Measurements from ENCODE around the gene ABI2.
"Not testable (repeated sequence)": the region's sequence is repeated elsewhere in the genome, so short reads cannot be mapped to it uniquely, and the experiment has no call there.

Gene ABI2

GRCh38 chr2:203354966-203355365 is 26.8 kb downstream of the ABI2 start:
- Histone ChIP-seq H3K4me3 (ENCODE audit: low read depth, low read length) (no peak overlapping the region), H3K4me1 (ENCODE audit: control insufficient read depth, insufficient read depth, low read length) (no peaks in the 10 kb centered on the region), H3K9ac (ENCODE audit: low read depth, low read length) (no peak overlapping the region), H3K9me3 (ENCODE audit: control insufficient read depth, insufficient read depth, low read length) (no peaks in the 10 kb centered on the region), H3K27ac (ENCODE audit: low read depth, low read length) (no peak overlapping the region), H3K36me3 (ENCODE audit: control insufficient read depth, insufficient read depth, low read length) (peaks cover 7% of the 10 kb centered on the region; the same call in 1 of the 2 replicates), H3K27me3 (ENCODE audit: control insufficient read depth, insufficient read depth, low read length) (no peaks in the 10 kb centered on the region)

- no peaks in the 10 kb centered on the region for H3K27me3 ChIP-seq (ENCODE audit: control insufficient read depth, insufficient read depth, low read length)
- H3K4me1 ChIP-seq (ENCODE audit: control insufficient read depth, insufficient read depth, low read length), result no peaks in the 10 kb centered on the region
- 0 out of 2 replicates have a peak, but pooled peaks cover 4% of the 10 kb centered on the region for H3K36me3 ChIP-seq (ENCODE audit: control insufficient read depth, insufficient read depth, low read length)
- no peak overlapping the region for H3K9ac ChIP-seq (ENCODE audit: low read depth, low read length)
- no peak overlapping the region for H3K4me3 ChIP-seq (ENCODE audit: low read depth, low read length)
- no peaks in the 10 kb centered on the region for H3K9me3 ChIP-seq (ENCODE audit: control insufficient read depth, insufficient read depth, low read length)
- H3K27ac ChIP-seq (ENCODE audit: low read depth, low read length), result no peak overlapping the region
Measured at GRCh38 chr2:203359450-203359849, 31.3 kb downstream of the ABI2 start.

DNA sequence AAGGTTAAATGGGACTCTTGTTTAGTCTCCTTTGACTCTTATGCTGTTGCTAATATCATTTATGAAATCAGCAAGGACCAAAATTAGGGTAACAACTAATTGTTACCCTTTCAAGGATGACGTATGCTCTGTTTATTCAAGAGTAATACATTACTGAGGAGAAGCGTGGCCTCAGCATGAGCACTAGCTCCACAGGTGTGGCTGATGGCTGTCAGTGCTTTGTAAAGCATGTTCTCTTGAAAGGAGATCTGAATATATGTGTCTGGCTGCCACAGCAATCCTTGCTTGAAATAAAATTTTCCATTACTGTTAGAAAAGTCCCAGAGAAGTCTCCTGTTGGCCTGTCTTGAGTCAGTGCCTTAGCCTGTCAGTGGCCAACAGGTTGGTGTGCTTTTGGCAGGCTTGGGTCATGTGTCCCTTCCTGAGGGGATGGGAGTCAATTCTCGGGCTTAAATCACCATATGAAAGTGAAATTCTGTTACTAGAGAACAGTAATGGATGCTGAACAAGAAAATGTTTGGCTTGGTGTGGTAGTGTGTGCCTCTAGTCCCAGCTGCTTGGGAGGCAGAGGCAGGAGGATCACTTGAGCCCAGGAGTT is 32.7 kb downstream of the ABI2 start:
- Histone ChIP-seq H3K9me3 (ENCODE audit: control insufficient read depth, insufficient read depth, low read length) (no peaks in the 10 kb centered on the region), H3K36me3 (ENCODE audit: control insufficient read depth, insufficient read depth, low read length) (0 out of 2 replicates have a peak, but pooled peaks cover 4% of the 10 kb centered on the region), H3K27ac (ENCODE audit: low read depth, low read length) (peak overlapping the region; percentile 3), H3K4me1 (ENCODE audit: control insufficient read depth, insufficient read depth, low read length) (no peaks in the 10 kb centered on the region), H3K4me3 (ENCODE audit: low read depth, low read length) (no peak overlapping the region), H3K9ac (ENCODE audit: low read depth, low read length) (no peak overlapping the region), H3K27me3 (ENCODE audit: control insufficient read depth, insufficient read depth, low read length) (no peaks in the 10 kb centered on the region)

- Histone ChIP-seq H3K36me3 (ENCODE audit: control insufficient read depth, insufficient read depth, low read length) (peaks cover 5% of the 10 kb centered on the region; the same call in 1 of the 2 replicates), H3K4me1 (ENCODE audit: control insufficient read depth, insufficient read depth, low read length) (no peaks in the 10 kb centered on the region), H3K9ac (ENCODE audit: low read depth, low read length) (no peak overlapping the region), H3K27me3 (ENCODE audit: control insufficient read depth, insufficient read depth, low read length) (no peaks in the 10 kb centered on the region), H3K4me3 (ENCODE audit: low read depth, low read length) (no peak overlapping the region), H3K27ac (ENCODE audit: low read depth, low read length) (no peak overlapping the region), H3K9me3 (ENCODE audit: control insufficient read depth, insufficient read depth, low read length) (no peaks in the 10 kb centered on the region)
Measured at GRCh38 chr2:203361495-203361894, 33.3 kb downstream of the ABI2 start.

- H3K4me3 ChIP-seq (ENCODE audit: low read depth, low read length), result no peak overlapping the region
- H3K27ac ChIP-seq (ENCODE audit: low read depth, low read length), result no peak overlapping the region
- no peak overlapping the region for H3K9ac ChIP-seq (ENCODE audit: low read depth, low read length)
- no peaks in the 10 kb centered on the region for H3K9me3 ChIP-seq (ENCODE audit: control insufficient read depth, insufficient read depth, low read length)
- H3K4me1 ChIP-seq (ENCODE audit: control insufficient read depth, insufficient read depth, low read length), result no peaks in the 10 kb centered on the region
- no peaks in the 10 kb centered on the region for H3K27me3 ChIP-seq (ENCODE audit: control insufficient read depth, insufficient read depth, low read length)
- peaks cover 10% of the 10 kb centered on the region for H3K36me3 ChIP-seq (ENCODE audit: control insufficient read depth, insufficient read depth, low read length)
Measured at GRCh38 chr2:203361922-203362321, 33.7 kb downstream of the ABI2 start.

GRCh38 chr2:203366639-203367466 is 38.7 kb downstream of the ABI2 start:
- no peak overlapping the region for H3K9ac ChIP-seq (ENCODE audit: low read depth, low read length)
- H3K4me3 ChIP-seq (ENCODE audit: low read depth, low read length), result no peak overlapping the region
- no peaks in the 10 kb centered on the region for H3K27me3 ChIP-seq (ENCODE audit: control insufficient read depth, insufficient read depth, low read length)
- H3K4me1 ChIP-seq (ENCODE audit: control insufficient read depth, insufficient read depth, low read length), result no peaks in the 10 kb centered on the region
- H3K27ac ChIP-seq (ENCODE audit: low read depth, low read length), result no peak overlapping the region
- H3K9me3 ChIP-seq (ENCODE audit: control insufficient read depth, insufficient read depth, low read length), result no peaks in the 10 kb centered on the region; the same call in 1 of the 2 replicates
- peaks cover 42% of the 10 kb centered on the region for H3K36me3 ChIP-seq (ENCODE audit: control insufficient read depth, insufficient read depth, low read length)

GRCh38 chr2:203372706-203373105 is 44.5 kb downstream of the ABI2 start:
- not testable (repeated sequence) for H3K4me1 ChIP-seq (ENCODE audit: control insufficient read depth, insufficient read depth, low read length); H3K9ac ChIP-seq (ENCODE audit: low read depth, low read length); H3K27me3 ChIP-seq (ENCODE audit: control insufficient read depth, insufficient read depth, low read length); H3K4me3 ChIP-seq (ENCODE audit: low read depth, low read length); H3K27ac ChIP-seq (ENCODE audit: low read depth, low read length); H3K9me3 ChIP-seq (ENCODE audit: control insufficient read depth, insufficient read depth, low read length)
- H3K36me3 ChIP-seq (ENCODE audit: control insufficient read depth, insufficient read depth, low read length), result peaks cover 32% of the 10 kb centered on the region

- H3K27ac ChIP-seq (ENCODE audit: low read depth, low read length), result no peak overlapping the region
- H3K9me3 ChIP-seq (ENCODE audit: control insufficient read depth, insufficient read depth, low read length), result no peaks in the 10 kb centered on the region; the same call in none of the 2 replicates
- H3K4me3 ChIP-seq (ENCODE audit: low read depth, low read length), result no peak overlapping the region
- peaks cover 14% of the 10 kb centered on the region for H3K36me3 ChIP-seq (ENCODE audit: control insufficient read depth, insufficient read depth, low read length)
- no peaks in the 10 kb centered on the region for H3K27me3 ChIP-seq (ENCODE audit: control insufficient read depth, insufficient read depth, low read length)
- H3K9ac ChIP-seq (ENCODE audit: low read depth, low read length), result no peak overlapping the region
- no peaks in the 10 kb centered on the region for H3K4me1 ChIP-seq (ENCODE audit: control insufficient read depth, insufficient read depth, low read length)
Measured at GRCh38 chr2:203376173-203376572, 48.0 kb downstream of the ABI2 start.

DNA sequence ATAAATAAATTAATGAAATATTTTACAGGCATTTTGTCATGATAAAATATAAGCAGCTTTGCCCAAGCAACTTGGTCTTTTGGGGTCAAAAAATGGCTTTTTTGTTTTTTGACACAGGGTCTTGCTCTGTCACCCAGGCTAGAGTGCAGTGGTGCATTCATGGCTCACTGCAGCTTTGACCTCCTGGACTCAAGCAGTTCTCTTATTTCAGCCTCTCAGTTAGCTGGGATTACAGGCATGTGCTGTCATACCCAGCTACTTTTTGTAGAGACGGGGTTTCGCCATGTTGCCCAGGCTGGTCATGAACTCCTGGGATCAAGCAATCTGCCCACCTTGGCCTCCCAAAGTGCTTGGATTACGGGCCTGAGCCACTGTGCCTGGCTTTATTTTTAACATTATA is 51.0 kb downstream of the ABI2 start:
- Histone ChIP-seq H3K27ac (ENCODE audit: low read depth, low read length) (no peak overlapping the region), H3K9me3 (ENCODE audit: control insufficient read depth, insufficient read depth, low read length) (no peaks in the 10 kb centered on the region), H3K4me3 (ENCODE audit: low read depth, low read length) (no peak overlapping the region), H3K9ac (ENCODE audit: low read depth, low read length) (no peak overlapping the region), H3K27me3 (ENCODE audit: control insufficient read depth, insufficient read depth, low read length) (no peaks in the 10 kb centered on the region), H3K36me3 (ENCODE audit: control insufficient read depth, insufficient read depth, low read length) (peaks cover 21% of the 10 kb centered on the region), H3K4me1 (ENCODE audit: control insufficient read depth, insufficient read depth, low read length) (no peaks in the 10 kb centered on the region)

- Histone ChIP-seq H3K9me3 (ENCODE audit: control insufficient read depth, insufficient read depth, low read length) (no peaks in the 10 kb centered on the region), H3K27me3 (ENCODE audit: control insufficient read depth, insufficient read depth, low read length) (no peaks in the 10 kb centered on the region), H3K27ac (ENCODE audit: low read depth, low read length) (no peak overlapping the region), H3K4me1 (ENCODE audit: control insufficient read depth, insufficient read depth, low read length) (no peaks in the 10 kb centered on the region), H3K4me3 (ENCODE audit: low read depth, low read length) (no peak overlapping the region), H3K36me3 (ENCODE audit: control insufficient read depth, insufficient read depth, low read length) (peaks cover 24% of the 10 kb centered on the region), H3K9ac (ENCODE audit: low read depth, low read length) (no peak overlapping the region)
Measured at GRCh38 chr2:203383038-203383437, 54.8 kb downstream of the ABI2 start.

- not testable (repeated sequence) for H3K4me3 ChIP-seq (ENCODE audit: low read depth, low read length); H3K9ac ChIP-seq (ENCODE audit: low read depth, low read length); H3K27ac ChIP-seq (ENCODE audit: low read depth, low read length); H3K27me3 ChIP-seq (ENCODE audit: control insufficient read depth, insufficient read depth, low read length); H3K9me3 ChIP-seq (ENCODE audit: control insufficient read depth, insufficient read depth, low read length); H3K4me1 ChIP-seq (ENCODE audit: control insufficient read depth, insufficient read depth, low read length)
- peaks cover 34% of the 10 kb centered on the region for H3K36me3 ChIP-seq (ENCODE audit: control insufficient read depth, insufficient read depth, low read length)
Measured at GRCh38 chr2:203388153-203388552, 60.0 kb downstream of the ABI2 start.
